ENCODE measurements around the gene WNT5B. TPM values are rescaled to one million over a fixed set of nuclear protein-coding genes. Genes with fewer than 3 reads are reported as not detected.
A peak's percentile ranks its signal among the peaks of the same experiment; 100 is the strongest.
"Not testable (repeated sequence)": the region's sequence is repeated elsewhere in the genome, so short reads cannot be mapped to it uniquely, and the experiment has no call there.

The WNT5B gene
- polyA plus RNA-seq, 1 donor, result 8.5 TPM

DNA sequence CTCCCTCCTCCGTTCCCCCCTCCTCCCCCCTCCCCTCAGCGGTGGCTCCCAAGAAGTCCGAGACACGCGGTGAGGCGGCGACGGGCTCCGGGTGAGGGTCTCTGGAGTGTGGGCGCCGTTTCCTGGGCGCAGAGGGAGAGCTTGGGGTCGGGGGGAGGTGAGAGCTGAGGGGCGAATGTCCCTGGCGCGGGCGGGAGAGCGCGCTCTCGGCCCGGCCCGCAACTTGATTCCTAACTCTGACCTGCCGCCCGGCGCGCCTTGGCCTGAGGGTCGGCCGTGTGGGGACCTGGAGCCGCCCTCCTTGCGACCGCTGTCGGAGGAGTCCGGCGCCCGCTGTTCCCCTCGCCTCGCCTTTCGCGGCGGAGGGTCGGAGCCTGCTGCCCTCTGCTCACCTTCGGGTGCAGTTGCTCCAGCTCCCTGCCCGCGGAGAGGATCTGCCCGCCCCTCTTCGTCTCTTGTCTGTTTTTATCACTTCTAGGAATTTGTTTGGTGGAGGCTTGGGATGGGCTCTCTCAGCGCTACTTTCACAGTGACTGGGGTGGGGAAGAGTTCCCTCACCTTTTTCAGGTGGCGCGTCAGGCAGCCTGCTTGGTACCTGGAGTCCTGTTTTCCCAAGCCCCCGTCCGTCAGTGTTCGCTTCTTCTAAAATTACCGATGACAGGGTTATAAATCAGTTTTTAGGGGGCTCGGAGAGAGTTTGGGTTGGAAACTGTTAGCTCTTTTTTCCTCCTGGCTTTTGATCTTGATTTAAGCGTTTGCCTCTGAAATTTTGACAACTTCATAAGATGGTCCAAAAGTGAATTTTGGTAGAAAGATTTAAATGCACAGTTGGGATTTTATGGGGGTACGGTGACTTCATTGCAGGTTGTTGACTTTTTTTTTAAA lies 62.3 kb downstream of the WNT5B start:
- WGBS (ENCODE audit: insufficient coverage, low lambda C conversion rate), result no CpG with 5 or more reads among the region's 56 CpGs
- Histone ChIP-seq H3K4me1 (ENCODE audit: control insufficient read depth, insufficient read depth, low read length) (peaks cover 10% of the 10 kb centered on the region), H3K27me3 (ENCODE audit: control insufficient read depth, insufficient read depth, low read length) (no peaks in the 10 kb centered on the region), H3K4me3 (ENCODE audit: low read length) (peak overlapping the region; percentile 97), H3K9me3 (ENCODE audit: control insufficient read depth, low read depth, low read length) (no peaks in the 10 kb centered on the region), H3K27ac (ENCODE audit: low read length) (peak overlapping the region; percentile 95), H3K36me3 (ENCODE audit: control insufficient read depth, insufficient read depth, low read length) (no peaks in the 10 kb centered on the region)
- DNase-seq, result peak; percentile 10 to 72

DNA sequence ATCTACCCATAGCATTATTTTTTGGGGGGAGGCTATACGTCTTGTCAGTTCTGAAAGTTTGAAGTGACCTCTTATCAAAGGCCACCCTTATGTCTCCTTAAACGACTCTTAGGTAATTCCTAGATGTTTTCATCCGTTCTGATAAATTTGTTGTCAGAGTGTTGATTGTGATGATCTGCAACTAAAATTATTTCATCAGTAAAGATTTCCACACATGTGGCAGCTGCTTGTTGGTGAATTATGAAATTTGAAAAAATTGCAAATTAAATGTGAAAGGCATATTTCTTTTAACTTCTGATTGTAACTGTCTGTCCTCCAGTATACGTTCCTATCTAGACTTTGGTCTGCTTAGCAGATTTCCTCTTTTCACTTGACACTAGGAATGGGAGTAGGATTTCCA lies 63.2 kb downstream of the WNT5B start:
- no peaks in the 10 kb centered on the region for H3K9me3 ChIP-seq (ENCODE audit: control insufficient read depth, low read depth, low read length)
- peak in 1 of 2 donors; percentile 14 for DNase-seq
- H3K4me3 ChIP-seq (ENCODE audit: low read length), result peak overlapping the region; percentile 97
- no CpG with 5 or more reads among the region's 4 CpGs for WGBS (ENCODE audit: insufficient coverage, low lambda C conversion rate)
- no peak overlapping the region for H3K27ac ChIP-seq (ENCODE audit: low read length)
- peaks cover 10% of the 10 kb centered on the region for H3K4me1 ChIP-seq (ENCODE audit: control insufficient read depth, insufficient read depth, low read length)
- no peaks in the 10 kb centered on the region for H3K36me3 ChIP-seq (ENCODE audit: control insufficient read depth, insufficient read depth, low read length)
- H3K27me3 ChIP-seq (ENCODE audit: control insufficient read depth, insufficient read depth, low read length), result no peaks in the 10 kb centered on the region

DNA sequence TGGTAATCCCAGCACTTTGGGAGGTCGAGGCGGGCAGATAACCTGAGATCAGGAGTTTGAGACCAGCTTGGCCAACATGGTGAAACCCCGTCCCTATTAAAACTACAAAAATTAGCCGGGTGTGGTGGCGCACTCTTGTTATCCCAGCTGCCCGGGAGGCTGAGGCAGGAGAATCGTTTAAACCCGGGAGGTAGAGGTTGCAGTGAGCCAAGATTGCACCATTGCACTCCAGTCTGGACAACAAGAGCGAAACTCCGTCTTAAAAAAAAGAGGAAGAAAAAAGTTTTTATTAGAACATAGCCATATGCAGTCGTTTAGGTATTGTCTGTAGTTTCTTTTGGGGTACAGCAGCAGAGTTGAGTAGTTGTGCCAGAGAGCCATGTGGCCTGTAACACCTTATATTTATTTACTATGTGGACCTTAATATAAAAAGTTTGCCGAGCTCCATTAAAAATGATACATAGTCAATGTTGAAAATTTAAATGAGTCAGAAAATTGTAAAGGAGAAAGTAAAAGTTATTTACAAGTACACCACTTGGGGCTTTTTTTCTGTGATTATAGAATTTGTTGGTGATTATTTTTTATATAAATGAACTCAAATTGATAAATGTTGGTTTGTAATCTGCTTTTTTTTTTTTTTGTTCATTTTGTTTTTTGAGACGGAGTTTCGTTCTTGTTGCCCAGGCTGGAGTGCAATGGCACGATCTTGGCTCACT lies 64.0 kb downstream of the WNT5B start:
- no peak overlapping the region for H3K27ac ChIP-seq (ENCODE audit: low read length)
- H3K4me3 ChIP-seq (ENCODE audit: low read length), result no peak overlapping the region
- H3K27me3 ChIP-seq (ENCODE audit: control insufficient read depth, insufficient read depth, low read length), result no peaks in the 10 kb centered on the region
- H3K9me3 ChIP-seq (ENCODE audit: control insufficient read depth, low read depth, low read length), result no peaks in the 10 kb centered on the region
- peaks cover 10% of the 10 kb centered on the region for H3K4me1 ChIP-seq (ENCODE audit: control insufficient read depth, insufficient read depth, low read length)
- no peak for DNase-seq
- 90% methylated on average over 5 of the region's 15 CpGs for WGBS (ENCODE audit: insufficient coverage, low lambda C conversion rate)
- H3K36me3 ChIP-seq (ENCODE audit: control insufficient read depth, insufficient read depth, low read length), result no peaks in the 10 kb centered on the region

DNA sequence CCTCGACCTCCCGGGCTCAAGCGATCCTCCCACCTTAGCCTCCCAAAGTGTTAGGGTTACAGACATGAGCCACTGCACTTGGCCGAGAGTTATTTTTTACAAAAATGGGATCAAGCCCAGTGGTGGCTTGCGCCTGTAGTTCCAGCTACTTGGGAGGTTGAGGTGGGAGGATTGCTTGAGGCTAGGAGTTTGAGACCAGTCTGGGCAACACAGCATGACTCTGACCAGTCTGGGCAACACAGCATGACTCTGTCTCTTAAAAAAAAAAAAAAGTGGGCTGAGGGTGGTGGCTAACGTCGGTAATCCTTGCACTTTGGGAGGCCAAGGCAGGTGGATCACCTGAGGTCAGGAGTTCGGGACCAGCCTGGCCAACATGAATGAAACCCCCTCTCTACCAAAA lies 66.1 kb downstream of the WNT5B start:
- not testable (repeated sequence) for H3K9me3 ChIP-seq (ENCODE audit: control insufficient read depth, low read depth, low read length); H3K27ac ChIP-seq (ENCODE audit: low read length); H3K27me3 ChIP-seq (ENCODE audit: control insufficient read depth, insufficient read depth, low read length); H3K4me1 ChIP-seq (ENCODE audit: control insufficient read depth, insufficient read depth, low read length); DNase-seq; H3K36me3 ChIP-seq (ENCODE audit: control insufficient read depth, insufficient read depth, low read length); H3K4me3 ChIP-seq (ENCODE audit: low read length)
- no CpG with 5 or more reads among the region's 8 CpGs for WGBS (ENCODE audit: insufficient coverage, low lambda C conversion rate)

DNA sequence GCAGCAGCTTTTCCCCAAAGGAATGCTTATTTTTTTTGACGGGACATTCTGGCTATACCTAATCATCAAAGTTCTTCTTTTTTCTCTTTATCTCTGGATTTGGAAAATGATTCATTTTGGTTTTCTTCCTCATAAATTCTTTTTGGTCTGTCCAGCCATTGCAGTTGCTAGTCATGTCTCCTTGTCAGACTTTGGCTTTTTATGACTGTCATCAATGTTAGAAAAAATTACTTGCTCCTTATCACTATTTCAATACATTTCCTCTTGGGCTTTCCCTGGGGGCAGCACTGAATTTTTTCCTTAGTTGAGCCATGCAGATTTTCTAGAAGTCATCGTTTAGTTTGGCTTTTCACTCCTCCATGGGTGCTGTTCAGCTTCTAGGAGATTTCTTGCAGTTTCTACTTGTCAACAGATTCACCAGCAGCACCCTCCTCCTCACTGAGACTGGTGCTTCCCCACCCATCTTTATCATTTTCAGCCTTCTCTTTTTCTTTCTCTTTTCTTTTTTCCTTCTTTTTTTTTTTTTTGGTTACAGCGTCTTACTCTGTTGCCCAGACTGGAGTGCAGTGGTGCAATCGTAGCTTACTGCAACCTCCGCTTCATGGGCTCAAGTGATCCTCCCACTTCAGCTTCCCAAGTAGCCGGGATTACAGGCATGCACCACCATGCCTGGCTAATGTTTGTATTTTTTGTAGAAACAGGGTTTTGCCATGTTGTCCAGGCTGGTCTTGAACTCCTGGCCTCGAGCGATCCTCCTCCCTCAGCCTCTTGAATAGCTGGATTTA lies 67.0 kb downstream of the WNT5B start:
- 22% methylated on average over 1 of the region's 8 CpGs for WGBS (ENCODE audit: insufficient coverage, low lambda C conversion rate)
- H3K27ac ChIP-seq (ENCODE audit: low read length), result no peak overlapping the region
- no peaks in the 10 kb centered on the region for H3K27me3 ChIP-seq (ENCODE audit: control insufficient read depth, insufficient read depth, low read length)
- H3K9me3 ChIP-seq (ENCODE audit: control insufficient read depth, low read depth, low read length), result no peaks in the 10 kb centered on the region
- no peak overlapping the region for H3K4me3 ChIP-seq (ENCODE audit: low read length)
- peak in 1 of 2 donors; percentile 23 for DNase-seq
- no peaks in the 10 kb centered on the region for H3K36me3 ChIP-seq (ENCODE audit: control insufficient read depth, insufficient read depth, low read length)
- peaks cover 4% of the 10 kb centered on the region for H3K4me1 ChIP-seq (ENCODE audit: control insufficient read depth, insufficient read depth, low read length)

DNA sequence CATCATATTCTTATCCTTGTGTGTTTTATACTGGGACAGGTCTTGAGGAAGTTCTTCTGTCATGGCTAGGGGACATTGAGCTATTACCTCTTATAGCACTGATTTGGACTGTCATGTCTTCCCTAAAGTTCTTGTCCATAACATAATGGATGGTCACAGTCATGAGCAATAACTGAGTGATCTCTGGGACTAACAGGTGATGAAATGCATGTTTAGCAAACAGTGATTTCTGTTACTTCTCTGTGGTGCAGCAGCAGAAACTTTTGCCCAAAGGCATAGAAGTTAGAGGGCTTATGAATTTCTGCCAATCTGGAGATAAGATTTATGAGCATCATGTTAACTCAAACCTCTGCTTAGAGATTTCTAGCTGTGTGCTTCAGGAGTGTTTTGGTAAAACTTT lies 67.8 kb downstream of the WNT5B start:
- DNase-seq, result no peak
- H3K27ac ChIP-seq (ENCODE audit: low read length), result no peak overlapping the region
- no peak overlapping the region for H3K4me3 ChIP-seq (ENCODE audit: low read length)
- H3K27me3 ChIP-seq (ENCODE audit: control insufficient read depth, insufficient read depth, low read length), result no peaks in the 10 kb centered on the region
- H3K4me1 ChIP-seq (ENCODE audit: control insufficient read depth, insufficient read depth, low read length), result peaks cover 4% of the 10 kb centered on the region
- no peaks in the 10 kb centered on the region for H3K36me3 ChIP-seq (ENCODE audit: control insufficient read depth, insufficient read depth, low read length)
- H3K9me3 ChIP-seq (ENCODE audit: control insufficient read depth, low read depth, low read length), result no peaks in the 10 kb centered on the region

Other genes with a start within 250 kb of the WNT5B start
- gene FBXL14, start 34.6 kb upstream of the WNT5B start, polyA plus RNA-seq, result 10.3 TPM
- gene ADIPOR2, start 61.8 kb downstream of the WNT5B start, polyA plus RNA-seq, result 52.7 TPM
- gene LRTM2, start 191.3 kb downstream of the WNT5B start, polyA plus RNA-seq, result 0.13 TPM